Skin of body (tissue), 2 donors: Measurements from ENCODE around the gene ZNF473. TPM values are rescaled to one million over a fixed set of nuclear protein-coding genes. Genes with fewer than 3 reads are reported as not detected.

Source experiments
- DNase-seq: peaks from one replicate; lab custom pipeline; 2025; lab: John Stamatoyannopoulos, UW
- total RNA-seq: library from RNA; depleted of rRNA; stranded (reverse); fragments of >200 nt; gene quantifications from one replicate; pipeline ENCODE4 v1.2.3, GENCODE V29; 2014

The ZNF473 gene
- total RNA-seq: 5.1 TPM

DNA sequence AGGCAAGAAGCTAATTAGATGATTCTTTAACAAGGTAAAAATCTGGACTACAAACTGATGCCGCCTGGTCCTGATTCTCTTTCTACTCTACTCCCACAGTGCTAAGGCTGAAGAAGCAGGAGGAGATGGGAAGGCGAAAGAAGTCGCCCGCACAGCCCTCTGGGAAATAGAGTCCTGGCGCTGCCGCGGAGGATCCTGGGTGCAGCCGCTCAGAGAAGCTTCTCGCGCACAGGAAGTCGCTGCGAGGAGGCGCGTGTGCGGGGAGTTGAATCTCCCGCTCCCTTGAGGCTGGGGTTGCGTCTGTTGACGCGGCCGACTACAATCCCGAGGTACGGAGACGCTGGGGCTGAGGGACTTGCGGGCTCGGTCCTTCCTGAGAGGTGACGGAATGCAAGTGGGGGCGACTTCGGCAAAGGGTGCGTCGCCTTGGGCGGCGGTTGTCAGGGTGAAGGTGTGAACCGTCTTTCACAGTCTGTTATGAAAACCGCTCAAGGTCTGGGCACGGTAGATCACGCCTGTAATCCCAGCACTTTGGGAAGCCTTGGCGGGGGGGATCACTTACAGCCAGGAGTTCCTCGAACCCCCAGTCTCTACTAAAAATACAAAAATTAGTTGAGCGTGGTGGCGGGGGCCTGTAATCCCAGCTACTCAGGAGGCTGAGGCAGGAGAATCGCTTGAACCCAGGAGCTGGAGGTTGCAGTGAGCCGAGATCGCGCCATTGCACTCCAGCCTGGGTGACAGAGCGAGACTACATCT, at the start of gene ZNF473:
ZNF473 (plus strand) TSS at position 212 of the 756 bp plus-strand sequence. CDS start 5,078 bp downstream, outside the sequence.
- peak; percentile 100 for DNase-seq

DNA sequence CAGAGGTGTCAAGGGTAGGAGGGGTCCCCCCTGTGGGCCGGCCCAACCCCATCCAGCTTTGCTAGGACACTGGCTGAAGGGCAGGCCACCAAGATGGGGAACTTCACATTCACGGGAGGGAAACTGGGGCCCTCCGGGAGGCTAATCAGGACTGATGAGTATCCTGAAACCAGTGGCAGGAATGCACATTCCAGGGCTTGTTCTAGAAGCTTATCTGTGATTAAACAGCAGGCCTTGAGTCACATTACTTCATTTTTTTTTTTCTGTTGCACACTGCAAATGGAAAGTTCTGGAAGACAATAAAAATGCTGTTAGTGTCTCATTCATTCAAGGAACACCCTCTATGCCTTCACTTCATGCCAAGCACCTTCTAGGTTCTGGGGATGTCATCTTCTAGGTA, 49.3 kb upstream of the ZNF473 start:
- DNase-seq: no peak

DNA sequence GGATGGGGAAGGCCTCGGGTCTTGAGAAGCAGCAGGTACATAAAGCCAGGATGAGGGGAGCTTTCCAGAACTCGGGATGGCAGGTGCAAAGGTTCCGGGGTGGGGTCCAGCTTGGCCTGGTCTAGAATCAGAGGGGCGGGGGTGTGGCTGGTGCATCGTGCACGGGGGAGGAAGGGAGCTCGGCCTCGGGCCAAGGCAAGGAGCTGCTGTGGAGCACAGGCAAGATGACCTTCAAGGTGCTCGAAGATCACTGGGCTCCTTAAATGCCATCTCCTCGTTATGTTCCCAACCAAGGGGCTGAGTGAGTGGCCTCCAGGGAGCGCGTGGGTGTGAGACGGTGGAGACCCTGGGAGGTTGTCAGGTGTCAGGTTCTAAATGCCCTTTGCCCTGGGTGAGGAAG, 48.7 kb upstream of the ZNF473 start:
- no peak for DNase-seq

DNA sequence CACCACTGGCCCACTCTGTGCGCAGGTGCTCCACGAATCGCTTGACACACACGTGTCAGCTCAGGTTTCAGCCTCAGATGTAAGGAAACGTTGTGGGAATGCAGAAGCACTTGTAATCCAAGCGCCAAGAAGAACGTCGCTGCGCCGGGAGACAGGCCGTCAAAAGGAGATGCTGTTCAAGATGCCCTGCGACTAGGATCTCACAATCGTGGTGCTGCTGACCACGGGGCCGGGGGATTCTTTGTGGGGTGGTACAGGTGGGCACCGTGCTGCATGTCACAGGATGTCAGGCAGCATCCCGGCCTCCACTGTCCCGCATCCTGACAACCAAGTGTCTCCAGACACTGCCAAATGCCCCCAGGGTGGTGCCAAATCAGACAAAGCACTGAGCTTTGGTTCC, 47.9 kb upstream of the ZNF473 start:
- DNase-seq: no peak

DNA sequence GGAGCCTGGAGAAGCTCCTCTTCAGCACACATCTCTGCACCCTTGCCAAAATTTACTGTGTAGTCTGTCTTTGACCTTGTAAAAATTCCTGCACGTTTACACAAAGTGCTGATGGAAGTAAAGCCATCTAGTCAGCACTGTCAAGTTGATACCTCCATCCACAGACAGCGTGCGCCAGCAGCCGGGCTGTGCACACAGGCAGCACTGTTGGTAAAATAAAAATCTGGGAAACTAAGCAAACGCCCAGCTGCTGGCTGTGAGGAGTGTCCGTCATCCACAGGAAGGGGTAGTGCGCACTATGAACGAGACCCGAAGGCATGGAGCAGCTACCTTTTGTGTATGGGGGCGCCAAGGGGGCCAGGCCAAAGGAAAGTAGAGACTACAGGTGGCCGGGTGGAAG, 47.5 kb upstream of the ZNF473 start:
- DNase-seq: no peak

DNA sequence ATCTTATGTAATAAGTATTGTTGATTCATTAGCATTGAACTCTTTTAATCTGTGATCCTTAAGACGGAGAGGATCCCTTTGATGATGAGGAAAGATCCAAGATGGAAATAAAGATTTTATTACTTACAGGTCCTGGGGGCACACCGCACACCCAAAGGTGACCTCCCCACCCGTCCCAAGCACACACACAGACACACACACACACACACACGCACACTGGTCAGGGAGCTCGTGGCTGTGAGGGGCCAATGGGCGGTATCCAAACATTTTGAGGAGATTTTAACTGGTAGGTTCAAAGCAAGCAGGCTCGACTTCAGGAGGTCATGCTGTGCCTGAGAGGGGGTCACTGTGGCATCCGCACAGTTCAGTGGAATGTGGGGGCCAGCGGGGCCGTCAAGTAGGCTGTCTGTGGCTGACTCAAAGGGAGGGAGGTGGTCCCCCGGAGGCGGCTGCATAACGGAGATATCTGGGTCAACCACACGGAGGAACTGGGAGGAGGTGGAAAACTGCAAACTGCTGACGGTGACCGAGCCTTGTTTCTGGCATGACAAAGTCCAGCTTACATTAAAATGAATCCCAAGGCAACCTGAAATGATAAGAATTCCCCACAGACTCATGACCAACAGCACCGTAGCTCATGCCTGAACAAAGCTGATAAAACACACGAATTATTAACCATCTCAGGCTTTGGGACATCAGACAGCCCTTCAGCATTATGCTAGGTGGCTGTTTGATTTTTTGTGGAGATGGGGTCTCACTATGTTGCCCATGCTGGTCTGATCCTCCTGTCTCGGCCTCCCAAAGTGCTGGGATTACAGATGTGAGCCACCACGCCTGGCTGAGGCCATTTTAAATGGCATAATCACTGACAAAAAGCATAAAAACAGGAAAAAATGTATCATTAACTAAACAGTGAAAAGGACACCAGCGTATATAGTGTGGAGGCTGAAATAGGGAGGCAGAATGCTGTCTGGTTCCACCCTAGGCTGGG, 43.9 kb upstream of the ZNF473 start:
- DNase-seq: no peak

DNA sequence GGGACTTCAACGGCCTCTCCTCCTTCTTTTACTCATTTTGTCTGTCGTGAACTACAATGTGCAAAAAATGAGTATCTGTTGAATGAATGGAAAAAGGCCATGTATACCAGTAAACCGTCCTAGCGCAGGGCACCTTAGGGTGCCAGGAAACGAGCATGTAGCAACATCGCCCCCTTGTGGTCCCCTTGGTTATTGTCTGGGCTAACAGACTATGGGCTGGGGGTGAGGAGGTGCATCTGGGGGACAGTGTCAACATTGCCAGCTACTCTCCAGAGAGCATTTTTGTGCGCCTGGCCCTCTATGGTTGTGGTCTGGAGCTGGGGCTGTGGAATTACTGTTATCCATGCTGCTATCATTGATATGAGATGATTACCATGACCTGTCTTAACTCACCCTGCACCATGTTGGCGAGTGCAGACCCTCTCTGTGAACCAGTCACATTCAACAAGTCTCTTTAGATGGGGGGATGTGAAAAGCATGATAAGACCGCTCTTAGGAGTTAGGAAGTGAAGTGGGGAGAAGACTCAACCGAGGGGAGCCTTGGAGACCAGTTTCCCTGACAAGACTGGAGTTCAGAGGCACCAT, 42.1 kb upstream of the ZNF473 start:
- no peak for DNase-seq

DNA sequence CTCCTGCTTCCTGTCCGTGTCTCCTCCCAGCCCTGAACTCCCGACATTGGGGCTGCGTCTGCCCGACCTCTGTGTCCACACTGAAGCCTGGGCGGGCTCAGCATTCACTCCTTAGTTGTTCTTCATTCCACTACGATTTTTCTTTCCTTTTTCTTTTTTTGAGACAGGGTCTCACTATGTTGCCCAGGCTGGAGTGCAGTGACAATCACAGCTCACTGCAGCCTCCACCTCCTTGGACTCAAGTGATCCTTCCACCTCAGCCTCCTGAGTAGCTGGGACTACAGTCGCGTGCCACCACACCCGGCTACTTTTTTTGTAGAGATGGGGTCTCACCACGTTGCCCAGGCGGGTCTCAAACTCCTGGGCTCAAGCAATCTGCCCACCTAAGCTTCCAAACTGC, 41.3 kb upstream of the ZNF473 start:
- DNase-seq: no peak

DNA sequence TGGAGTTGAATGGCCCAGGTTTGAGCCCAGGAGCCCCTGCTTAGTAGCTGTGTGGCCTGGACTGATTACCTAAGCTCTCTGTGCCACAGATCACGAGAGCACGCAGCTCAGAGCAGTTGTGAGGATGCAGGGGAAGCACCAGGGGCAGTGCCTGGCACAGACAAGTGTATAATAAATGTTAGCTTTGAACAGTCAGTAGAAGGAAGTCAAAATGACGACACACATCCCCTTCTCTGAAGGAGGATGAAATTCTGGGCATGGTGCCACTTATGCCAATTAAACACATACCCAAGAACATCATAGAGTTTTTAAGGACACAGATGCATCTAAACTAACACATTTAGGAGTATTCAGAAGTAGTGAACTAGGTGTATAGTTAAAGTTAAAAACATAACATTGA, 39.9 kb upstream of the ZNF473 start:
- no peak for DNase-seq

DNA sequence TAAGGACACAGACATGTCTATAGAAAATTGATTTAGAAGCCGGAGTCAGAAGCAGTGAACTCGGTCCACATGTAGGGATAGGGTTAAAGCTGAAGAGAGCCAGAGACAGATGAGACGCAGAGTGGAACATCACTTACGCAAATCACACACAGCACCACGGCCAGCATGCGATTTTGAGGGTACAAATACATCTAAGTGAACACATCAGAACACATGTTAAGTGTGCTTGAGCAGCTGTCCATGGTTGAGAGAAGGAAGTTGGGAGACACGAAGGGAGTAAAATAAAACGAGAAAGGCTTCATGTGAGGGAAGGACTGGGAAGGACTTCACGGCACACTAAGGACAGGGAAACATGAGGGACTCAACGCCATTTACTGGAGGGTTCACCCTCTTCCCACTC, 39.5 kb upstream of the ZNF473 start:
- no peak for DNase-seq

DNA sequence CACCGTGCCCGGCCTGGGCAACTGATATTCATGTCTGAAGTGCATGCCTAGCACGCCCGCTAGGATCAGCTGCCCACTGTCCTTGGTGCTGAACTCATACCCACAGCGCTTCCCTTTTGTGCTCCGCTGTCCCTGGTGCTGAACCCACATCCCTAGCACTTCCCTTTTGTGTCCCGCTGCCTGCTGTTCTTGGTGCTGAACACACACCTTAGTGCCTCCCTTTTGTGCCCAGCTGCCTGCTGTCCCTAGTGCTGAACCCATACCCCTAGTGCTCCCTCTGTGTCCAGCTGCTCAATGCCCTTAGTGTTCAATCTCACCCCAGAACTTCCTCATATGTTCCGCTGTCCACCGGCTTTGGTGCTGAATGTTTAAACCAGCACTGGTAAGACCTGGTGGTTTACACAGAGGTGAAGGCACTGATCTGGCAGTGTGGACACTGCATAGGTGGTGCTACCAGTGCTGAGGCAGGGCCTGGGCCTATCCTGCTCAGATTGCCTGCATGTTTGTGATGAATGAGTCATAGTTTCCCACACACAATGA, 38.6 kb upstream of the ZNF473 start:
- peak; percentile 73 for DNase-seq

DNA sequence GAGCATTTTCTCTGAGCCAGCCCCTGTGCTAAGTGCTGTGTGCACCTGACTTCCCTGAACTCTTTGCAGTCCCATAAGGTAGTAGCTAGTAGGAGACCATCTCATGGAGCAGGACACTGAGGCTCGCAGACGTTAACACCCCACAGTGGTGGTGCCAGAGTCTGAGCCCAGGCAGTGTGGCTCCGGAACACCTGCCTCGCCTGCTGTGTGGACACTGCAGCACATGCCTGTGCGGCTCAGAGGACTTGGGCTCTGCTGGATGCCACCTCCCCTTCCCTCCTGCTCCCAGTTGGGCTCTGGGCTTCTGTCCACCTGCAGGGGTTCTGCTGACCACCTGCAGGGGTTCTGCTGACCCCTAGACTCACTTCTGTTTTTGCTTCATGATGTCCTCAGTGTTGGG, 37.8 kb upstream of the ZNF473 start:
- no peak for DNase-seq

DNA sequence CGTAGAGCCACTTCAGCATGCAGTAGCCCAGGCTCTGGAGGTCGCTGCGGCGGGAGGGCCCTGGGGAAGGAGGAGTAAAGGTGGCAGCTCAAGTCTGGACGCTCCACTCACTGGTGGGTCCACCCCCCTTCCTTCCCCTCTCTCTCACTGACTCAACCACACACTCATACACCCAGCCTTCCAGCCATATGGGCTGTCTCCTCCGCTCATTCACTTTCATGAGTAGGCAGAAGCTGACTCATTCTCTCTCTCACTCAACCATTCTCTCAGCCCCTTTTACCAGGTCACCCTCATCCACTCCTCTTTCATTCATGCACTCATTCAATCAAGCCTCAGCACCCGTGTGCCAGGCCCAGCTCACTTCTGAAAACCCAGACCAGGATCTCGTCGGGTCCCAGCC, 37.4 kb upstream of the ZNF473 start:
- no peak for DNase-seq

DNA sequence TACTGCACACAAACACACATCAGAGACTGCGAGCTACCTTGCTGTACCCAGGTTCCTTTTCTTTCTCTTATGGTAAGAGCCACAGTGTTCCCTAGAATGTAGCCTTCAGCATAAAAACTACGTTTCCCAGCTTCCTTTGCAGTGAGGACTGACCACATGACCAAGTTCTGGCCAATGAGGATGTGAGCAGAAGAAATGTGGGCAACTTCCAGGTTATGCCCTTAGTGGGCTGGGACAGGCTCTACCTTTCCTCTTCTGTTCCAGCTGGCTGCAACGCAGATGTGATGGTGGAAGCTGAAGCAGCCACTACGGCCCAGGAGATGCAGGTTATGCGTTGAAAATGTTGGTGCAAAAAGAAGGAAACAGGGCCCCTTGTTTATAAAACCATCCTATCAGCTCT, 28.1 kb upstream of the ZNF473 start:
- no peak for DNase-seq

DNA sequence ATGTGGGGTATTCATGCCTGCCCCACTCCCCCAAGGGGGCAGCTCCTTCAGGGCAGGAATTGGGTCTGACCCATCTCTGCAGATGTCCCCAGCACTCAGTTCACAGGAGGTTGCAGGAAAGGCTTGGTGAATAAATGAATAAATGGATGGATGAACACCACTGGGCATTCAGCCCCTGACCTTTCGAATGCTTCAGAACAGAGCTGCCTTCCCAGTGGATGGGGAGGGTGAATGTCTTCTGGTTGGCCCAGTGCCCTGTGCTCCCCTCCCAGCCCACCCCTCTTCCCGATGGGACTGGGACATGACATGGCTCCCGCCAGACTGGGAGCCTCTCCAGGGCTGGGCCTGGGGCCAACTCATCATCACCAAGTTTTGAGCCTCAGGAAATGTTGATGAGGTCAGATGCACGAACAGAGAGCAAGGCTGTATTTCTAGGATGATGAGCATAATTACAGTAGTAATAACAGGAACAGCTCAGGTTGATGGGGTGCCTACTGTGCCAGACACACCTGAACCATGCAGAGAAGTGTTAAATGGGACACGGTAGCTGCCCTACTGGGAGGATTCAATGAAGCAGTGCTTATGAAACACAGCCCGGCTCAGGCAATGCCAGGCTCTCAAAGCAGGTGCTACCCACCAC, 26.3 kb upstream of the ZNF473 start:
- DNase-seq: no peak

DNA sequence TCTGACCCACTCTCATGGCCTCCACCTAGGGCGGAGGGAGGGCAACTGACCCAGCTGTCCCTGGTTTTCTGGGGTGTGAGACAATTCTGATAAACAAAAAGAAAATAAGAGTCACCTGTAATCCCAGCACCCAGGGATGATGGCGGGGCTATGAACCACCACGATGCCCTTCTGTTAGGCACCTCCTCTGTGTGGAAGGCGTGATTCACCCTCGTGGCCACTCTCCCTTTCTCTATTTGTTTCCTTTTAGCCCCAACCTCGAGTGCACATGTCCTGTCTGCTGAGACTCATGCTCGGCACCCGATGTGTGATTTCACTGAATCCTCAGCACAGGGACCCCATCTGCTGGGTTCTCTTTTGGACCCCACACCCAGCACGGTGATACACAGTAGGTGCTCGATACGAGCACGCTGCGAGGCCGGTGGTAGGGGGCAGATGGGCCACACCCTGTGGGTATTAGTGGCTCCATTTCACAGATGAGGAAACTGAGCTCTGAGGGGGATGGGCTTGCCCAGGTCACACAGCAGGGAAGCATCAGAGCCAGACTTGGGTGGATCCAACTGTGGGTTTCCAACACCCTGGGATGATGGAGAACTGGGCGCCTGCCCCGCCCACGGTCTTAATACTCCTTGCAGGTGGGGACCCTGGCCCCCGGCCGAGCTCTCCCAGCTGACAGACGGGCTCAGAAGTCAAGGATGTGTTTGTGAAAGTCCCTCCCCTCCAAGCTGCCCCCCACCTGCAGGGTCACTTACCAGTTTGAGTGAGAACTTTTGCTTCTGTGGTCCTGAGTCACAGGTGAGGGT, 25.6 kb upstream of the ZNF473 start:
- no peak for DNase-seq

DNA sequence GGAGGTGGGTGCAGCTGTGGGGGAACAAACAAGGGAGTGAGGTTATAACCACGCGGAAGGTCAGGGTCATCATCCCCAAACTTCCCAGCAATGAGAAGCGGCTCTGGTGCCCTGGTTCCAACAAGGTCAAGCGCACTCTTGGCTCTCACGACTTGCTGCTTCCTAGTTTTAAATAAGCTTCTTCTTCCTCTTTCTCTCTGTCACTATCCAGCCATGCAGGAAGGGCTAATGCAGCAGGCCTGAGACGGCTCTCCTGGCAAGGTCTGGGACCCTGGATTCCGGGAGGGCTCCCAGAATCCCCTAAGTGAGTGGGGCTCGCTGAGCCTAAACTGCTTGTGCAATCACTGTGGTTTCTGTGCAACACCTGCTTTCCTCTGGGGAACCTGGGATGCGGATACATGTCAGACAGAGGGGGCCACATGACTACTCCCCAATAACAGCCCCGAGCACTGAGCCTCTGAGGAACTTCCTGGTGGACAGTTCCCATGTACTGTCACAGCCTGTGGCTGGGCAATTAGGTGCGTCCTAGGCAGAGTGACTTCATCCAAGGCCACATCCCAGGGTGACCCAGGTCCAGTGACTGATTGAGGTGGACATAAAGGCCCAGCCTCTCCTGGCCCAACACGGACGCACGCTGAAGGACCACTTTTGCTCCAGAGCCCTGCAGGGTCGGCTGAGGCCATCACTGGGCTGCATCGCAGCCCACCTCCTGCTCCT, 24.8 kb upstream of the ZNF473 start:
- no peak for DNase-seq

DNA sequence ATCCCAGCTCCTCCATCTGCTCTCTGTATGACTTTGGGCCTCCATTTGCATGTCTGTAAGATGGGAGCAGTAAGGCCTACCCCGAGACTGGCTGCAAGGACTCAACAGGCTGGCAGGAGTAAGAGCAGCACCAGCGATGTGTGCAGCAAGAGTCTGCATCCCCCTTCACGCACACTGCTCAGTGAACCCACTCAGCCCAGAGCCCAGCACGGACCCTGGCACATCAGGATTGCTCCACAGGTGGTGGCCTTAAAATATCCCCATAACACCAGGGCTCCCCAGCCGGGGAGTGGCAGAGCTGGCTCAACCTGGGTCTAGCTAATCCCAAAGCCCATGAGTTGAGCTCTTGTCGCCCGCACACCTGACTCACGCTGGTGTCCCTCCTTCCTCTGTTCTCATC, 24.0 kb upstream of the ZNF473 start:
- no peak for DNase-seq

DNA sequence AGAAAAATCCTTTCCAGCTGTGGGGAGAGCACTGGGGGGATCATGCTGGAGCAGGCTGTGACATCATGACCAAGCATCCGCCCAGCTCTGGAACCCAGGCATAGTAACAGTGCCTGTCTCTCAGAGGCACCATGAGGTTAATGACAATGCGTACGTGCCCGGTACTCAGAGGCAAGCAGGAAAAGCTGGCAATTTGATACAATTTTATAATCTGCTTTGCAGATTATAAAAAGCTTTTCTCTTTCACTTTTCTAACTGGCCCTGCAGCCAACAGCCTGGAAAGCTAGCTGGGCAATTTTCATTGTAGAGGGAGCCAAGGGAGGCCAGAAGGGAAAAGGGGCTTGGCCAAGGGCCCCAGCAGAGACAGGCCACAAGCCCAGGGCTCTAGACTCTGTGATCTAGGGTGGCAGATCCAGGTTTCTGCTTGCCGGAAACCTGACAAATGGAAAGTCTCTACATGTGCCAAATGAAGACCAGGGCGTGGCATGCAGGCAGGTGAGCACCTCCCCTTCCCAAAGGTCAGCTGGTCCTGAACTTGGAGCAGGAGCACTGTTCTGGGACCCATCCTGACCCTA, 23.3 kb upstream of the ZNF473 start:
- no peak for DNase-seq
